GM19463 (cell line): Measurements from ENCODE around the gene SFXN5.

ENCODE experiments used
- ATAC-seq: cut with Tn5 transposase; IDR thresholded peaks from one replicate; pipeline ENCODE4 v1.9.1; 2021; ENCODE audit warnings: mild to moderate bottlenecking, moderate library complexity; ENCODE audit not compliant: unreplicated experiment

The SFXN5 gene

DNA sequence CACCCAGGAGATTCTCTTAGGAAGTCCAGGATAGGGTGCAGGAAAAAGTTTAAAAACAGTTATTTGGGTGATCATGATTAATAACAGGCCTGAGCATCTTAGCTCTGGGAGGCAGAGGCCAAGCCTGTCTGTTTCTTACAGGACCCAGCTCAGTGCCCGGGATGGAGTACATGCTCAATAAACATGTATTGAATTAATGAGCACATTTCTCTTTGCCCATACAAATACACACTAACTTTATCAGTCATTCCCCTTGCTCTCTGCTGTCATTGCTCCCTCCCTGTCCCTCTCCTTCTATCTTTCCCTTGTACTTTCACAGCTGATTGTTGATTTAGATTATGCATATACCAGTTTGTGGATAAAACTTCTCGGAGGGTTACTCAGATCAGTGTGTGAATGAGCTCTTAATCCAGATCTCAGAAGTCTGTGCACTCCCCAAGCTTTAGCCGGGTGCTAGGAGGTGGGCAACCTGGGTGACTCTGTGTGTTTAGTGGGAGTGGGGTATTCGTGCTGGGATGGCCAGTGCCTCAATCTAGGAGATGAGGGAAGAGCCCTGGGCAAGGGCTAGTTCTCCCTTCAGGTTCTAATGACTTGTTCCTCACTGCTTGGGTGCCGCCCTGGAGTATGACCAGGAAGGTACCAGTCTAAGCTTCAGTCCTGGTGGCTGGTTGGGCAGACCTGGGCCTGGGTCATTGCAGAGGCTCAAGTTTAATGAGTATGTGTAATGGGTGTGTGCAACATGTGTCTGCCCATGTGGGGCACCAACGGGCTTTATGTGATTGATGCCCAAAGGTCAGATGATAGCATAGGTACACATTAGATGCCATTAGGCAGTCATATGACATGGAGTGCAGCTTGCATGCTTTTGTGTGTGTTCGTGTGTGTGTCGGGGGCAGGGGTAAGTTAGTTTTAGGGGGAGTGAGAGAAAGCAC lies 143.6 kb downstream of the SFXN5 start:
- ATAC-seq = no peak

DNA sequence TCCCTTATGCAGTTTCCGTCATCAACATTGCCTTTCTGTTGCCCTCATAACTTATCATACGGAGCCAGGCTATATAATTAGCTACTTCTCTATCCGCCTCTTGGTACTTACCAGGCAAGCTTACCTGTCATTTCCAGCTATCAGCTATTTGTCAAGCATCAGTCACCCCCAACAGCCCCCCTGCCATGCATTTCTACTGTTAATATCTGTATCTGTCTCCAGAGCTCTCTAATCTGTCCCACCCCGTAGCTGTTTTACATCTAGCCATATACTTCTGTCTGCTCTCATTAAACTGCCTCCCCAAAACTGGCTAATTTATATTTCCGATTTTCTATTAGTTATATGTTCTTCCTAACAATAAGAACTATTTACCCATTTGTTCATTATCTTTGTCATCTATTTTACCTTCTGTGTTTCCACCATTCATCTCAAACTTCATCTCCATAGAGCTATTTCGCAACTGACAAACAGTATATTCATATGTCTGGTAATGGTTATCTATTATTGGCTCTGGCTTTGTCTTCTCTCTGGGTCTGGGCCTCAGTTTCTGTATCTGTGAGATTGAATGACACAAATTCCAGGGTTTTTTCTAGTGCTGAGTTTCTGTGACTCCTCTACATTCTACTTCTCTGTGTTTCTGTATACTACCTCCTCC lies 144.6 kb downstream of the SFXN5 start:
- ATAC-seq = no peak

DNA sequence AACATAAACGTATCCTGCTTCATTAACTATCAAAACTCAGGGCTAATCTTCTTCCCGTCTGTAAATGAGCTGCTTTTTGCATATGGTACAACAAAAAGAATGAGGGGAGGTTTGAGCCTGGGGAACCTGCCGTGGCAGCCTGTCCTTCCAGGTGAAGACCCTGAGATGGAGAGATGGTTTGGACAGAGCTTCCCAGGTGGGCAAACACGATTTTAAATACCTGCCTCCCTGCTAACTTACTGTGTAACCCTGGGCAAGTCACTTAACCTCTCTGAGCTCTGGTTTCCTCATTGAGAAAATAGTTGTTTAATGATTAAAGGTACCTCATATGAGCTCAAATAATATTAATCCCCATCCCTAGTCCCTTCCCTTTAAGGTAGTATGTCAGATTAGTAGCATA lies 145.1 kb downstream of the SFXN5 start:
- ATAC-seq = no peak

DNA sequence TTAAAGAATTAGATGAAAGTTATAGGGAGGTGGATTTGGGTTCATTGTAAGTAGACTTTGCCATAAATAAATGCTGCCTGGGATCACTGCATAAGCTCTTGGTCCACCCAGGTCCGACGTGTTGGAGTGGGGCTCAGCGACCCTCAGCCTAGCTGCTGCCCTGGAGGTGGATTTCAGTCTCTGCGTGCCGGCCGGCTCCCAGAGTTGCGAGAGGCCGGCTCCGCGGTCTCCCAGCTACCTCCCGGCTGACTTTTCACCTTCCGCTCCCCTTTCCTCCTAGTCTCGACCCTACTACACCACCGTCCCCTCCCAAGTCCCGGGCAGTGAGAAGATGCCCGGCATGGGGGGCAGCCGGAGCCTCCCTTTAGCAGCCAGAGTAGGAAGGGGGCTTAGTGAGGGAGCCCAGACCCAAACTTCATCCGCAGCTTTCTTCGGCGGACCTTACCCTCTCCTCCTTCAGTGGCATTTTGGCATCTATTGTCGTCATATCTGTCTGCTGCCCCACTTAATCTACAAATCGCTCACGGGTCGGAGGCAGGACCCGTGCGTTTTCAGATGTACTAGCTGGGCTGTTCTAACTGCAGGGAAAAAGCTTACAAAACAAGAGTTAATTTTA lies 146.1 kb downstream of the SFXN5 start:
- ATAC-seq = no peak

DNA sequence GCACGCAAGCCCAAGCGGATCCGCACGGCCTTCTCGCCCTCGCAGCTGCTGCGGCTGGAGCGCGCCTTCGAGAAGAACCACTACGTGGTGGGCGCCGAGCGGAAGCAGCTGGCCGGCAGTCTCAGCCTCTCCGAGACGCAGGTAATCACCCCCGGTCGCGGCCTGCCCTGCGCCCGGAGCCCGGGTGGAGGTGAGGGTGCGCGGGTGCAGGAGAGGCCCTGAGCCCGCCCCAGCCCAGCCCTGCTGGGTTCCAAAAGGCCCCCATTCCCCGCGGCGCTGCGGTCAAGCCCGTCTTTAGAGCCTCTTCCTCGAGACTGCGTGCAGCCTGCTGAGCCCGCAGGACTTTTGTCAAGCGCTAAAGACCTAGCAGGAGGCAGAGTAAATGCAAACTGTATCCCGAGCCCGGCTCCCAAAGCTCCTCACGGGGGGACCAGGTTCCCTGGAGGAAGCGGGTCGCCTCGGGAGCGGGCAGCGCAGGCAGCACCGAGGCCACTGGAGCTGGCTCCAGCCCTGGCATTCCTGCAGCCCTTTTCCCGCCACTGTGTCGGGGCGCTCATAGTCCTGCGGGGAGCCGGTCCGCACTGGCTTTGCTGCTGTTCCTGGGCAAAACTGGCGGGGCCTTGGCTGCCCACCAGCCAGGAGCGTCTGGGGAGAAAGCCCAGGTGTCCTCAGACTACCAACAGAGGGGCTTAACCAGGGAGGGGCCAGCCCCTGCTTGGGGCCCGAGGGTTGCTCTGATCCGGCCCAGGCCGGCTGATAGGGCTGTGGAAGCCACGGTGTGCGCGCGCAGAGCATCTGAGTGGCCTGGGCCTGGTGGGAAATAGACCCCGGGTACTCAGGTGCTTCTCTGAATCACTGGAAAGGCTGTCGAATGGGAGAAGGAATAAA lies 146.9 kb downstream of the SFXN5 start:
- ATAC-seq = peak; percentile 54

DNA sequence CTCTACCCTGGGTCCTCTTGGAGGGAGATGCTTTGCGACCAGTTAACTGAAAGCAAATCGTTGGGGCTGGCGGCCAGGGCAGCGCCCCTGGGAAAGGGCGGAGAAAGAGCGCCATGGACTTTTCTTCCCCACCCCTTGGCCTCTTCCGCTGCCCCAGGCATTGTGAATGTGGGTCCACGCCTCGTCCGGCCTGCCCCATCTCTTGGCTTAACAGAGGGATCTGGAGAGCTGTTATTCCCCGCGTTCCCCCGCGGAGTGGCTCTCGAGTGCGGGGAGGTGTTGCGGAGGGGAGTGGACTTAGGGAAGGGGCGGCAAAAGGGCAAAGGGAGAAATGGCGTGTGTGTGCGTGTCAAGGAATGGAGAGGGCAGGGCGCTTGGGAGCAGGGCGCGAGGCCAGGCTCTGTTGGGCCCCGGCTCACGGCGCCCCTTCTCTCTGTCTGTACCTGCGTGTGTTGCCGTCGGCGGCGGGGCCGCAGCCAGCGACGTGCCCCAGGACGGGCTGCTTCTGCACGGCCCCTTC lies 147.6 kb downstream of the SFXN5 start:
- ATAC-seq = no peak

DNA sequence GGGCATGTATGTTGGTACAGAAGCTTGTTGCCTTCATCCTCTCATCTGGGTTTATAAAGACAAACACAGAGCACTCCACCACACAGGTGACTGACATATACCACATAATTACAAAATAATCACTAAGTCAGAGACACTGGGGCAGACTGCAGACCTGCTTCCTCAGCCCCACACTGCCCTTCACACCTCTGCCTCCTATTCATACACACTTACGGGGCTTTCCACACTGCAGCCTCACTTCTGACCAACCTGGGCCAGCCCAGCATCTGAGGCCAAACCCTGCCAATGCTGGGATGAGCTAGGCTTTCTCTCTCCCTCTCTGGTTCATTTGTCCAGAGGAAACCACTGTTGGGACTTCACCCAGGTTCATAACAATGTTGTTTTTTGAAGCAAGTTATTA lies 149.7 kb downstream of the SFXN5 start:
- ATAC-seq = no peak

DNA sequence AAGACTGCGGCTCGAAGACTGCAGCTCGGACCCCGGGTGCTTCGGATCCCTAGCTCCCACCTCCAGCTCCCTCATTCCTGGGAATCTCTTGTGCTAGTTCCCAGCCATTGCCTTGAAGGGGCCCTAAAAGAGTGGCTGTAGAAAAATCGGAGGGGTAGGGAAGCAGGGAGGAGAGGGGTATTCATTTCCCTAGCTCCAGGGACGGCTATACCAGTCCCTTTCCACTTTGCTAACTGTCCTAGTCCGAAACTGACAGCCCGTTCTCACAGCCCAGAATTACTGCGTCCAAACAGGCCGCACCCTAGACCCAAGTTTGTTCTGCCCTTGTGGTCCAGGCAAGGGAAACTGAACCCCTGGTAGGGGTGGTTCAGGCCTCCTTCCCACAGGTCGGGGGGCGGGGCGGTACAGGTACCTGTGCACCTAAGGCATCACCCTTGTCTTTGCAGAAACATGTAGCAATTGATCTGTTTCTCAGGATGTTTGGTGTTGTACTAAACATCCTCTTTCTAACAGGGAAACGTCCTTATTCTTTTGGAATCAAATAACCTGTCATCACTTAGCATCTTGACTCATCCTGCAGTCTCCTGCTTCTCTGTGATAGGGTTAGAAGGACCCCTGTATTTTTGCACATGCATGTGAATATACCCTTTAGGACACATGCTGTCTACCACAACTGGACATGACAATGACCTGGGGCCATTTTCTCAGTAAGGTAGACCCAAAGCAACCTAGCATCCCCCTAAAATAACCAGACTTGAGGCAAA lies 150.2 kb downstream of the SFXN5 start:
- no peak for ATAC-seq

DNA sequence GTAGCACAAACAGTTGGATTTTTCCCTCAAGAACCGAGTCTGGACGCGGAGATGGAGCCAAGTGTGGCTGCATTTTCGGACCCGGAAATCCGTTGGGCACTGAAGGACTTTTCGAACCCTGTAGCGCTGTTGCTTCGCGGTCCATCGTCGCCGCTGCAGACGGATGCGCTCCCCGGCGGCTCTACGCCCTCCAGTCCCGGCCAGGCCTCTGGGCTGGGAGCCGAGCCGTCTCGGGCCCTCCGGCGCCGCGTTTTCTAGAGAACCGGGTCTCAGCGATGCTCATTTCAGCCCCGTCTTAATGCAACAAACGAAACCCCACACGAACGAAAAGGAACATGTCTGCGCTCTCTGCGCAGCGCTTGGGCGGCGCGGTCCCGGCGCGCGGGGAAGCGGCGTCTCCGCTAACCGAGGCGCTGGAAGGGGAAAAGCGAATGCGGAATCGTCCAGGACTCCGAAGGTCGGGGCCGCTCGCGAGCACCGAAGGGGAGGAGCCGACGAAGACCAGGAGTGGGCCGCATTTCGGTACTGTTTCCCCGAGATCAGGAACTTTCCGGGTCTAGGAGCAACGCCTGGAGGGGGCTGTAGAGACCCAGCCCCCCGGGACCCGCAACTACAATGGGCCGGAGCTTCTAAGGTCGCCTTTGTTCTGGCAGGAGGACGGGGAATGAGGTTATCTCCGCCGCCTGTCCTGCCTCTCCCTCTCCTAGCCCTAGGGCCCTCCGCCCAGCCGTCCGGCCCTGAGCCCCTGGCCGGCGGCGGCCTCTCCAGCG lies 151.0 kb downstream of the SFXN5 start:
- ATAC-seq = no peak

DNA sequence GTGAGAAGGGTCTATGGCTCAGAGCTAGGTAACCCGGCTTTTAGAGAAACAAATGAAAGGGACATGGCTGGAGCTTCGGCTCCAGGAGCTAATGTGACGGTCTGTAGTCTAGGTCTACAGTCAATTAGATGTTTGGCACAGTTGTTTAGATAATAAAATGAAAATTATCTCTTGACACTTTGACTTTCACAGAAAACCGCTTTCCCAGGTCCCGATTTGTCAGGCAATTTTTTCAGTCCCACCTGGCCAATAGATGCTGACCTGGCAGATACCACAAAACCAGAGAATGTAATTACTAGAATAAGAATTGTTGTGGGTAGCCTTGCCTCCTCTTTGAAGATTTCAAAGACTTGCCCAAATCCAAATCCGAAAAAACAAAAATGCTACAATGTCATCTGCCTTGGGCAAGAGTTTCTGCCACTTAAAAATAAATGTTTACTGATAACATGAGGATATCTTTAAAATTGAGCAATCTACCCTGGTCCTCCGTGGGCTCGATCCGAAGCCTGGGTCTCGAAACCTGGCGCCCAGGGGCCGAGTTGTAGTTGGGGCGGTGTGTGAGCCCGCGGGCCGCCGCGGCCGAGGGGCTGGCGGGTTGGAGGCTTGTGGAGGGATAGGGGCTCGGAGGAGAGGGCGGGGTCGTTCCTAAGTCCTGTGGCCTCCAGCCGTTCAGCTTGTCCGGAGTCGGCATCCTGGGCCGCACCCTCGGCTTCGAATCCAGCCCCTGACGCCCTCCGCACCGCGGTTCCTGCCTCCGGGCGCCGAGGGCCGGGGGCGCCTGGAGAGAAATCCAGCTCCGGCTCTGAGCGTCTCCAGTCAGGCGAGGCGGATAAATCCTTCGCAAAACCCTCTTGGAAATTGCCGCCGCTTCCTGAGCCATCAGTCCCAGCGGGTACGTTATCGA lies 151.8 kb downstream of the SFXN5 start:
- ATAC-seq = no peak

DNA sequence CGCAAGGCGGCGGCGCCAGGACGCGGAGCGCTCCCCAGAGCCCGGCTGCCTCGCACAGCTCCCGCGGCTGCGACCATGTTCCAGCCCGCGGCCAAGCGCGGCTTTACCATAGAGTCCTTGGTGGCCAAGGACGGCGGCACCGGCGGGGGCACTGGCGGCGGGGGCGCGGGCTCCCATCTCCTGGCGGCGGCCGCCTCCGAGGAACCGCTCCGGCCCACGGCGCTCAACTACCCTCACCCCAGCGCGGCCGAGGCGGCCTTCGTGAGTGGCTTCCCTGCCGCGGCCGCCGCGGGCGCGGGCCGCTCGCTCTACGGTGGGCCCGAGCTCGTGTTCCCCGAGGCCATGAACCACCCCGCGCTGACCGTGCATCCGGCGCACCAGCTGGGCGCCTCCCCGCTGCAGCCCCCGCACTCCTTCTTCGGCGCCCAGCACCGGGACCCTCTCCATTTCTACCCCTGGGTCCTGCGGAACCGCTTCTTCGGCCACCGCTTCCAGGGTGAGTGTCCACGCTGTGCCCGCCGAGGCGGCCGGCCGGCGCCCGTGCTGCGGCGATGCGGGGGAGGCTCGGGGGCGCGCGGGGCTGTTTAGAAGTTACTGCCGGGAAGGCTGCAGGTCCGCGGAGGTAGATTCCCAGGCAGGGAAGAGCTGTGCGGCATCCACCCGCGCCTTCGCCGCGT lies 153.5 kb downstream of the SFXN5 start:
- ATAC-seq = no peak

DNA sequence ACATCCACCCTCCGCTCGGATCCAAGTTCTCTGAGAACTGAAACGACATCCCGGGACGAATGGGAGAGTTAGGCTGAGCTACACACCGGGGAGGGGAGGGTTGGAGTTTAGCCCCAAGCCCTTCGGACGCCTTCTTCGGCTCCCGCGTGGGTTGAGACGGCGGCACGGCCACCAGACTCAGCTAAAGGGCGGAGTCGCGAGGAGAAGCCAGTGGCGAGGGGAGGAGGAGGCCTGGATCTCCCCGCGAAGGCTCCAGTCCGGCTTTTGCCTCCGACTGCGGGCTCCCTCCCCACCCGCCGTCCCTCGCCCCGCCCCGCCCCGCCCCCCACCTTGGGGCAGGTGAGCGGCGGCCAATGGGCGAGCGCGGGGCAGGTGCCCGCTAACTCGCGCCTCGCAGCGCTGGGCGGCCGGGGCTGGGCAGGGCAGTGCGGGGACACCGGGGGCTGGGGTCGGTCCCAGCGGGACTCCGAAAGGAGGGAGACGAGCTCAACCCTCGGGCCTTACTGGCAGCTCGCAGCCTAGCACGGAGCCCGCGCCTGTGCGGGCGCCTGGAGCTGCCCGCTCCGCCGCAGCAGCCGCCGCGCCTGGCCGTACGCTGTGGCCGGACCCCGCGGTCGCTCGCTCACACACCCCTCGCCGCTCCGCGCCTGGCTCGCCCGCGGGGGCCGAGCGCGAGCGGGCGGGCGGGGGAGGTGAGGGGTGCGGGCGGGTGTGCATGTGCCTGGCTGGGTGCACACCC lies 154.2 kb downstream of the SFXN5 start, which contains the start of gene EMX1:
Gene EMX1, plus strand, starts transcription at position 382 of the 739 bp plus-strand sequence. Its CDS starts 334 bp downstream, at position 716.
- ATAC-seq = peak; percentile 41

DNA sequence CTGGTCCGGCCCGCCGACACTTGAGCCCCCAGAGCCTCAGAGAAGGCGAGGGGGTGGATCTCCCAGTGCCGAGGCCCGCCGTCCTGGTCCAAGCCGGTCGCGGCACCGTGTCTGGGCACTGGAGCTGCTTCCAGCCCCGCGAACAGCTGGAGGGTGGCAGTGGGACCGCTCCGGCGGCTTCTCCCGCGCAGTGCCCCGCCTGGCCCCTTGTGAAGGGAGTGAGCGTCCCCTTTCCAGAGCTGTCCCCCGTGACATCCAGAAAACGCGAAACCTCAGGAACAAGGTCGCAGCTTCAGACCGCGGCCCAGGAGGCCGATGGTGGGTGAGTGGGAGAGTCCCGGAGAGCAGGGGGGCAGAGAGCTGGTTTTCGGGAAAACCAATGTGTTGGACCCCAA lies 154.8 kb downstream of the SFXN5 start:
- no peak for ATAC-seq

DNA sequence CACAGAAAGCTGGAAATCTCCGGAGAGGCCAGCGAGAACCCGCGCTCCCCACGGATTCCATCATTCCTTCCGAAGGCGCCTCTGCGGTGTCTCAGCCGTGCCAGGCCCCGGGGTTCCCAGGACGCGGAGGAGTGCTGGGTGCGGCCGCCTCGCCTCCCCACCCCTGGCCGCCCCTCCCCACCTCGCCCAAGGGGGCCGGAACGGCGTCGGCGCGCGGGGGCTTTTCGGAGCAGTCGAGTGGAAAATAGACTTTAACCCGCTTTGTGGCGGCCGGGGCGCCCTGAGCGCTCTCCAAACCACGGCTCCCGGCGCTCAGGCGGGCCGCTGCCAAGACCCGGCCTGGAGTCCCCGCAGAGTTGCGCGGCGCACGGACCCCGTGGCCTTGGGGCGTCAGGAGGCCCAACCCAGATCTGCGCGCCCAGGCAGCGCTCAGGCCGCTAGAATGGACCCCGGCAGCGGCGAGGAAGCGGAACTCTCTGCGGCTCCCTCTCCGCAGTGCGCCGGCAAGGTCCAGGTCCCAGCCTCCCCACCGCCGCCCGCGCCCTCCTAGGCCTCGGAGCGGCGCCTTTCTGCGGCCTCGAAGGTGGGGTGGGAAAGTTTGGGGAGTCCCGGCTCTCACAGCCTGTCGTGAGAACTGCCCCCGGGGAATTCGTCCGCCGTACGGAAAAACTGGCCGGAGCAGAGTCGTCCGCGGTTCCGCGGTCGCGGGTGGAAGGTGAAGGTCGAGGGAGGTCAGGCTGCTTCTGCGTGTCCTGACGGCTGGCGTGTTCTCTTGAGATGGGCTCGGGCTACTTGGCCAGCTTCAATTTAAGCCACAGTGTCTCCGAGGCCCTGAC lies 155.4 kb downstream of the SFXN5 start:
- peak; percentile 56 for ATAC-seq

DNA sequence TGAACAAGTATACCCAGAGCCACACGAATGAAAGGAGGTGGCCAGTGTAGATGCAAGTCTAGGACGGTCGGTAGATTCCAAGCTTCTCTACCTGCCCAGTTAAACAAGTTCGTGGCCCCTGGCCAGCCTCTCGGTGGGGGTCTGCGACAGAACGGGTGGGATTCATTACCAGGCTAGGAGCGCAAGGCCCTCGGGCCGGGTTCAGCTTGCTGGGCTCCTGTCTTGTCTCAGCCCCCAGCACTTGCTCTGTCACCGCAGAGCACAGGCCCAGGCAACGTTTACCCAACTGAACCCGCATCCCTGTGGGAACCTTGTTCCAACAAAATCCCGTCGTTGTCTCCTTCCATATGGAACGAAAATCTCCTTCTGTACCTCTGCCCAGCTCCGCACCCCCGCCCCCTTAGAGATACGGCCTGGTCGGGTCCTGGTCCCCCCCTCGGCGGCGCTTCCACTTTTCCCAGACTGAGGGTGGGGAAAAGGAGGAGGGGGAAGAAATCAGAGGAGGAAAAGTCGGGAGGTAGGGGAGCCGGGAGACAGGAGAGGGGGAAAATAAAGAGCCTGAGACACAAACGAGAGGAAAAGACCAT lies 156.1 kb downstream of the SFXN5 start:
- ATAC-seq = no peak
